GM19099 (cell line): Measurements from ENCODE around the gene ACAT2.

Experiments
- POLR2A ChIP-seq: IDR thresholded peaks from 3 replicates; pipeline ENCODE4 v1.6.1; 2011; ENCODE audit warnings: low read depth; ENCODE audit not compliant: insufficient read length; ENCODE audit errors: extremely low read depth

The ACAT2 gene

GRCh38 chr6:159797554-159797953, 35.7 kb downstream of the ACAT2 start:
- TF ChIP-seq POLR2A: no peak

GRCh38 chr6:159800141-159800865, 38.5 kb downstream of the ACAT2 start, which contains the start of gene PNLDC1:
Gene PNLDC1, plus strand, starts transcription at chr6:159800276. Its CDS starts 32 bp downstream, at chr6:159800308.
- TF ChIP-seq POLR2A: no peak

DNA sequence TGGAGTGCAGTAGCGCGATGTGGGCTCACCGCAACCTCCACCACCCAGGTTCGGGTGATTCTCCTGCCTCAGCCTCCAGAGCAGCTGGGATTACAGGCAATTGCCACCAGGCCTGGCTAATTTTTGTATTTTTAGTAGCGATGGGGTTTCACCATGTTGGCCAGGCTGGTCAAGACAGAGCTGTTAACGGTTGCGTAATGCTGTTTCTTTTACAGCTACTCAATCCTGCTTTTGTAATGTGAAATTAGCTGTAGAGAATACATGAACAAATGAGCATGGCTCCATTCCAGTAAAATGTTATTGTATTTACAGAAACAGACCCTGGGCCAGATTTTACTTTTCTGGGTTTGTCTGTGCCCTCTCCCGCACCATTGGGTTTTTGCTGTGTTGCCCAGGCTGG, 40.1 kb downstream of the ACAT2 start:
- TF ChIP-seq POLR2A: no peak

DNA sequence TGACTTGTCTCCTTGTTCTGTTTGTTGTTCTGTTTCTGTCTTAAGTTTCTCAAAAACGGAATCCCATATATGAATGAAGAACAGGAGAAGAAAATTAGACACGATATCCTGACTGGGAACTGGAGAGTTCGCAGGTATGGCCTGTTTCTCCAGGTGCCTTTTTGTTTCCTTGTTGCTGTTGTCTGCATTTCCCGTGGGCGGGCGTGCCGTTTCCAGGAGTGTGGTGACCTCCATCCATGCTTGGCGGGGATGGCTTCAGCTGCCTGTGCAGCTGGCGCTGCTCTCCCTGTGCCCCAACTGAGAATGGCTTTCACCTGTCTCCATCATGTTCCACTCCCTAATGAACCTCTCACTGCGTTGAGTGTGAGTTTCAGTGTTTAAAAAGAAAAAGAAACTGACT, 42.7 kb downstream of the ACAT2 start:
- TF ChIP-seq POLR2A: no peak

DNA sequence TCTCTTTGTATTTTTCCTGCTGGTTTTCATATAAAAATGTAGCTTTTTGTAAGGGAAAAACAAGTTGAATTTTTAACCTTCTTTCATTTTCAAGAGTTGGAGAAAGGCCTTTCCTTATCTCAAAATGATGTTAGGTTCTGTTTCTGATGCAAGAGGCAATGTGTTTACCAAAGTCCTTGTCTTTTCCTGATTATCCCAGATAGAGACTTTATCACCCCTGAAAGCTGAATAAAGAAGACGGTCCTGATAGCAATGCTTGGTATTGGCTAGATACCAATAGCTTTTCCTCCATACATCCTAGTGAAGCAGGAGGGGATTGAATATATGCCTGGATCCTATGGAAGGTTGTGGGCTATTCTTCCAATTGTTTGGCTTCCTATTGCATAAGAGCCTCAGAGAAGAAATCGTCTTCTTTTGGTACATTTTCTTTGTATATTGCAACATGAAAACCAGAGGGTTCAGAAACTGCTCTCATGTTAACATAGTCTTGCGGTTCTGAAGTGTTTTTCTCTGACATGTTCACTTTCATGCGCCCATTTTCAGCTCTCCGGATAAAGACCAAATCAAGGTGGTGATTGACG, 43.7 kb downstream of the ACAT2 start:
- TF ChIP-seq POLR2A: no peak

GRCh38 chr6:159806021-159806458, 44.2 kb downstream of the ACAT2 start:
- no peak for TF ChIP-seq POLR2A

GRCh38 chr6:159807150-159807858, 45.5 kb downstream of the ACAT2 start:
- TF ChIP-seq POLR2A: no peak

GRCh38 chr6:159808647-159809046, 46.8 kb downstream of the ACAT2 start:
- TF ChIP-seq POLR2A: no peak

DNA sequence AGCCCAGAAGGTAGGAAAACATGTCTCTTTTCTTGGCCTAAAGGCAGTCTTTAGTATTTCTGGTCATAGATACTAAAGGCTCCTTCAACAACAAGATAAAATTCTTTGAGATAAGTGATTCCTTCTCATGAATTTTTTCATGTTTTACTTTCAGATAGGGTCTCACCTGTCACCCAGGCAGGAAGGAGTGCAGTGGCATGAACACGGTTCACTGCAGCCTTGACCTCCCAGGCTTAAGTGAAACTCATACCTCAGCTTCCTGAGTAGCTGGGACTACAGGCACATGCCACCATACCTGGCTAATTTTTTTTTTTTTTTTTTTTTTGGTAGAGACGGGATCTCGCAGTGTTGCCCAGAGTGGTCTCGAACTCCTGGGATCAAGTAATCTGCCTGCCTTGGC, 47.3 kb downstream of the ACAT2 start:
- no peak for TF ChIP-seq POLR2A

- no peak for TF ChIP-seq POLR2A
Measured at GRCh38 chr6:159813781-159814180, 51.9 kb downstream of the ACAT2 start.

DNA sequence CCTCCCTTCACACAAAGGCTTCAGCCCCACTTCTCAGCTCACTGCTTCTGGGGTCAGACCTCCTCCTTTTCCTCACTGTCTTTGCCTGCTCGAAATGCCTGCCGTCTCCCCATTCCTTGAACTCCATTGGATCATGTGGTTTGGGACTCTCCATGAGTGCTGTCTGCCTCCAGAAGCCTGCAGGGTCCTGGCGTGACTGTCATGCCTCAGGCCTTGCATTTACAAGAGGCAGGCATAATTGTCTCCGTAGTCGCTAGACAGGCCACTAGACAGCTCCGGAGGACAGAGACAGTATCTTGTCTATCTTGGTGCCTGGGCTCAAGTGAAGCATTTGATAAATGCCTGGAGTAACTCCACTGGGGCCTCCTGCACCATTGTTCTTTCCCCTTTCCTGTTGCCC, 53.6 kb downstream of the ACAT2 start:
- no peak for TF ChIP-seq POLR2A

- TF ChIP-seq POLR2A: no peak
Measured at GRCh38 chr6:159817951-159818739, 56.3 kb downstream of the ACAT2 start.

- no peak for TF ChIP-seq POLR2A
Measured at GRCh38 chr6:159819098-159819497, 57.3 kb downstream of the ACAT2 start.

- TF ChIP-seq POLR2A: no peak
Measured at GRCh38 chr6:159819932-159820640, 58.2 kb downstream of the ACAT2 start.
